ENCODE data around the gene AQP12A. TPM values are rescaled to one million over a fixed set of nuclear protein-coding genes. Genes with fewer than 3 reads are reported as not detected.

Gene AQP12A
- total RNA-seq, 1 experiment from 2014 or later = not detected

DNA sequence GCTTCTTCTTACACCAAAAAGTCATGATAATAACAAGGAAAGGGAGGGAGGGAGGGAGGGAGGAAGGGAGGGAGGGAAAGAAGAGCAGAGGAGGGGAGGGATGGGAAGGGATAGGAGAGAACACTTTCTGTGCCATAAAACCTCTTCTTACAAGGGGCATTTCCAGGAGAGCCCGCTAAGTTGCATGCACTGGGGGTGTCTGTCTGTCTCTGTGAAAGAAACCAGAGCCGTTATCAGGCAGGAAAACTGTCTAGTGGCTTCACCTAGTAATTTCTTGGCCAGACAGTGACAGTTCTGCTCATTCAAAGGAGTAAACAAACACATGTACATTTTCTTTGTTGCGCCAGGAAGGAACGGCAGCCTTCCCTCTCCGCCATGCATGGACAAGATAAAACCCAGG, 45.8 kb downstream of the AQP12A start:
- H4K20me1 ChIP-seq (ENCODE audit: low read length) = no peaks in the 10 kb centered on the region
- no TSS peak for BruUV-seq (replicated peaks)
- no peak overlapping the region for H3K9ac ChIP-seq (ENCODE audit: low read length)
- no peaks in the 10 kb centered on the region for H3K27me3 ChIP-seq (ENCODE audit: low read length)
- no peaks in the 10 kb centered on the region for H3K36me3 ChIP-seq (ENCODE audit: low read depth, low read length)
- no peaks in the 10 kb centered on the region for H3K9me3 ChIP-seq (ENCODE audit: low read length)
- ATAC-seq (no peak), DNase-seq (no peak)
- H3K4me1 ChIP-seq (ENCODE audit: insufficient read depth, low read length) = peaks cover 8% of the 10 kb centered on the region; the same call in 1 of the 2 replicates
- no peak overlapping the region for H3K4me2 ChIP-seq (ENCODE audit: low read length)
- ChIA-PET POLR2A (ENCODE audit: unreplicated experiment) (no interaction called here), CTCF (no interaction called here)
- intact Hi-C loops (cut with micrococcal nuclease) = no loop called here
- H3K79me2 ChIP-seq (ENCODE audit: low read length) = no peaks in the 10 kb centered on the region
- no peak overlapping the region for H3K27ac ChIP-seq (ENCODE audit: low read length)
- H3F3A ChIP-seq (ENCODE audit: low read length, unreplicated experiment) = no peaks in the 10 kb centered on the region
- no peaks in the 10 kb centered on the region for H3K9me2 ChIP-seq (replicated peaks; ENCODE audit: low read length)
- TF ChIP-seq EZH2 (IDR thresholded peaks at IDR 0.05; ENCODE audit: low read length, unreplicated experiment) (no peak), EZH2phosphoT487 (IDR thresholded peaks at IDR 0.05; ENCODE audit: borderline replicate concordance, low read length) (no peak), CTCF (conservative IDR thresholded peaks at IDR 0.05; ENCODE audit: low read depth, low read length) (no peak)
- no peak overlapping the region for H2AFZ ChIP-seq (ENCODE audit: low read length)
- no peak overlapping the region for H3K4me3 ChIP-seq (ENCODE audit: low read length)

- Histone ChIP-seq H3K79me2 (ENCODE audit: low read length) (no peaks in the 10 kb centered on the region), H3K4me3 (ENCODE audit: low read length) (no peak overlapping the region), H4K20me1 (ENCODE audit: low read length) (no peaks in the 10 kb centered on the region), H3K4me1 (ENCODE audit: insufficient read depth, low read length) (peaks cover 8% of the 10 kb centered on the region; the same call in 1 of the 2 replicates), H3K27ac (ENCODE audit: low read length) (no peak overlapping the region), H3K9me3 (ENCODE audit: low read length) (no peaks in the 10 kb centered on the region), H3K4me2 (ENCODE audit: low read length) (no peak overlapping the region), H3K36me3 (ENCODE audit: low read depth, low read length) (no peaks in the 10 kb centered on the region), H3F3A (ENCODE audit: low read length, unreplicated experiment) (no peaks in the 10 kb centered on the region), H3K9me2 (replicated peaks; ENCODE audit: low read length) (no peaks in the 10 kb centered on the region), H3K27me3 (ENCODE audit: low read length) (no peaks in the 10 kb centered on the region), H2AFZ (ENCODE audit: low read length) (no peak overlapping the region), H3K9ac (ENCODE audit: low read length) (no peak overlapping the region)
- POLR2A ChIA-PET (ENCODE audit: unreplicated experiment) = no interaction called here
- BruUV-seq (replicated peaks) = no TSS peak
- no peak for DNase-seq
- ATAC-seq = no peak
- no peak for TF ChIP-seq EZH2phosphoT487 (IDR thresholded peaks at IDR 0.05; ENCODE audit: borderline replicate concordance, low read length)
- no peak for TF ChIP-seq EZH2 (IDR thresholded peaks at IDR 0.05; ENCODE audit: low read length, unreplicated experiment)
- no peak for TF ChIP-seq CTCF (conservative IDR thresholded peaks at IDR 0.05; ENCODE audit: low read depth, low read length)
- CTCF ChIA-PET = no interaction called here
- intact Hi-C loops (cut with micrococcal nuclease) = no loop called here
Observed at GRCh38 chr2:240737958-240738357, 46.3 kb downstream of the AQP12A start.

GRCh38 chr2:240739797-240740196, 48.1 kb downstream of the AQP12A start:
- no TSS peak for BruUV-seq (replicated peaks)
- H3K9me2 ChIP-seq (replicated peaks; ENCODE audit: low read length) = no peaks in the 10 kb centered on the region
- no peaks in the 10 kb centered on the region for H4K20me1 ChIP-seq (ENCODE audit: low read length)
- no peaks in the 10 kb centered on the region for H3K79me2 ChIP-seq (ENCODE audit: low read length)
- H3K4me2 ChIP-seq (ENCODE audit: low read length) = peak overlapping the region; percentile 11; the same call in 1 of the 2 replicates
- DNase-seq = peak; percentile 42
- H2AFZ ChIP-seq (ENCODE audit: low read length) = no peak overlapping the region
- no peaks in the 10 kb centered on the region for H3K36me3 ChIP-seq (ENCODE audit: low read depth, low read length)
- H3K27me3 ChIP-seq (ENCODE audit: low read length) = no peaks in the 10 kb centered on the region
- no peaks in the 10 kb centered on the region for H3F3A ChIP-seq (ENCODE audit: low read length, unreplicated experiment)
- no peak overlapping the region for H3K27ac ChIP-seq (ENCODE audit: low read length)
- ATAC-seq = no peak
- peaks cover 8% of the 10 kb centered on the region; the same call in 1 of the 2 replicates for H3K4me1 ChIP-seq (ENCODE audit: insufficient read depth, low read length)
- H3K4me3 ChIP-seq (ENCODE audit: low read length) = no peak overlapping the region
- no peaks in the 10 kb centered on the region for H3K9me3 ChIP-seq (ENCODE audit: low read length)
- TF ChIP-seq EZH2 (IDR thresholded peaks at IDR 0.05; ENCODE audit: low read length, unreplicated experiment) = no peak
- TF ChIP-seq CTCF (conservative IDR thresholded peaks at IDR 0.05; ENCODE audit: low read depth, low read length) = no peak
- TF ChIP-seq EZH2phosphoT487 (IDR thresholded peaks at IDR 0.05; ENCODE audit: borderline replicate concordance, low read length) = no peak
- POLR2A ChIA-PET (ENCODE audit: unreplicated experiment) = no interaction called here
- CTCF ChIA-PET = no interaction called here
- H3K9ac ChIP-seq (ENCODE audit: low read length) = no peak overlapping the region
- intact Hi-C loops (cut with micrococcal nuclease) = no loop called here
